ENCODE results near the gene CAPN13. TPM values are rescaled to one million over a fixed set of nuclear protein-coding genes. Genes with fewer than 3 reads are reported as not detected.

CAPN13 gene
- total RNA-seq, 4 donors from 2014 or later, result 0.12 TPM; not detected in 3

GRCh38 chr2:30675758-30676157, 131.5 kb downstream of the CAPN13 start:
- Histone ChIP-seq H3K4me3 (no peak overlapping the region), H3K4me1 (no peaks in the 10 kb centered on the region), H3K27me3 (no peaks in the 10 kb centered on the region), H3K36me3 (no peaks in the 10 kb centered on the region), H3K27ac (no peak overlapping the region), H3K9me3 (peaks cover 0 to 3% (median 0%) of the 10 kb centered on the region in 3 donors)
- TF ChIP-seq POLR2AphosphoS5 (IDR thresholded peaks at IDR 0.05), result no peak
- no peak for TF ChIP-seq EP300 (IDR thresholded peaks at IDR 0.05)
- TF ChIP-seq CTCF (IDR thresholded peaks at IDR 0.05), result no peak
- no peak for TF ChIP-seq POLR2A (IDR thresholded peaks at IDR 0.05)
- WGBS, 2 donors (ENCODE audit: low coverage in 1 of 2), result 95 to 100% methylated on average over 1 to 2 of the region's 2 CpGs
- ATAC-seq, result no peak

- H3K27ac ChIP-seq, result no peak overlapping the region
- H3K4me1 ChIP-seq, result no peaks in the 10 kb centered on the region
- H3K36me3 ChIP-seq, result no peaks in the 10 kb centered on the region
- H3K9me3 ChIP-seq, result peaks cover 0 to 22% (median 0%) of the 10 kb centered on the region in 3 donors
- no peak for ATAC-seq
- no peaks in the 10 kb centered on the region for H3K27me3 ChIP-seq
- H3K4me3 ChIP-seq, result no peak overlapping the region
- TF ChIP-seq EP300 (IDR thresholded peaks at IDR 0.05) (no peak), POLR2AphosphoS5 (IDR thresholded peaks at IDR 0.05) (no peak), POLR2A (IDR thresholded peaks at IDR 0.05) (no peak), CTCF (IDR thresholded peaks at IDR 0.05) (no peak)
- WGBS, 2 donors (ENCODE audit: low coverage in 1 of 2), result 73 to 92% methylated on average over 4 of the region's 4 CpGs
These were observed 134.1 kb downstream of the CAPN13 start for GRCh38 chr2:30673127-30673526.

Small RNA genes lying within 50 kb of the gene (small RNA-seq; reads per million reads assigned to genes)
- 0 reads per million in 4 donors for gene AC092569.1
